Measurements from ENCODE around the gene SLC2A13. TPM values are rescaled to one million over a fixed set of nuclear protein-coding genes. Genes with fewer than 3 reads are reported as not detected.

Gene SLC2A13
- total RNA-seq, 1 experiment from 2014 or later = 12.1 TPM

DNA sequence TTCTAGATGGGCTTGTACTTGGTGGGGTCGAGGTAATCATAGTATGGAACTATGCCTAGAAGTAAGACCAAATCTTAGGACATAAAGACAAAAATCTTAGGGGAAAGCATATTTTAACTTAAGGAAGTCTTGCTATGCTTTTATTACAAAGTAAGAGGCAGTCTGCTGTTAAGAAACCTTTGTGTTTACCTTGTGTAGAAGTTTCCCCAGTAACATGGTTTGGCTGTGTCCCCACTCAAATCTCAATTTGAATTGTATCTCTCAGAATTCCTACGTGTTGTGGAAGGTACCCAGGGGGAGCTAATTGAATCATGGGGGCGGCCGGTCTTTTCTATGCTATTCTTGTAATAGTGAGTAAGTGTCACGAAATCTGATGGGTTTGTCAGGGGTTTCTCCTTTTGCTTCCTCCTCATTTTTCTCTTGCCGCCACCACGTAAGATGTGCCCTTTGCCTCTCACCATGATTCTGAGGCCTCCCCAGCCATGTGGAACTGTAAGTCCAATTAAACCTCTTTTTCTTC lies 323.8 kb downstream of the SLC2A13 start:
- no peak overlapping the region for H3K27ac ChIP-seq (ENCODE audit: low read length)
- H3K4me3 ChIP-seq (ENCODE audit: low read depth in 2 of 2, low read length in 2 of 2) = no peak overlapping the region
- no peak for ATAC-seq
- intact Hi-C loops (cut with micrococcal nuclease; ENCODE audit: unreplicated experiment) (no loop called here), in situ Hi-C loops (cut with HindIII; ENCODE audit: low pct_unique_long_range_greater_than_20kb, low sequenced_read_pairs) (no loop called here)
- ChIA-PET CTCF (no interaction called here), POLR2A (no interaction called here)
- no peaks in the 10 kb centered on the region for H3K27me3 ChIP-seq (ENCODE audit: control insufficient read depth, insufficient read depth, low read length)
- H3K4me1 ChIP-seq (ENCODE audit: control insufficient read depth, insufficient read depth, low read length) = no peaks in the 10 kb centered on the region
- H3K9me3 ChIP-seq (ENCODE audit: control insufficient read depth, insufficient read depth, low read depth, low read length) = no peaks in the 10 kb centered on the region
- DNase-seq (ENCODE audit: low read depth, low spot score) = no peak
- no peaks in the 10 kb centered on the region for H3K36me3 ChIP-seq (ENCODE audit: control insufficient read depth, insufficient read depth, low read length)
- TF ChIP-seq TCF7L2 (IDR thresholded peaks at IDR 0.05; ENCODE audit: low read depth, low read length) (no peak), SIN3A (IDR thresholded peaks at IDR 0.05; ENCODE audit: borderline replicate concordance, insufficient read depth, low read depth, low read length) (no peak), POLR2AphosphoS5 (IDR thresholded peaks at IDR 0.05; ENCODE audit: low read depth, low read length) (no peak)
- TF ChIP-seq, protein P1, sequence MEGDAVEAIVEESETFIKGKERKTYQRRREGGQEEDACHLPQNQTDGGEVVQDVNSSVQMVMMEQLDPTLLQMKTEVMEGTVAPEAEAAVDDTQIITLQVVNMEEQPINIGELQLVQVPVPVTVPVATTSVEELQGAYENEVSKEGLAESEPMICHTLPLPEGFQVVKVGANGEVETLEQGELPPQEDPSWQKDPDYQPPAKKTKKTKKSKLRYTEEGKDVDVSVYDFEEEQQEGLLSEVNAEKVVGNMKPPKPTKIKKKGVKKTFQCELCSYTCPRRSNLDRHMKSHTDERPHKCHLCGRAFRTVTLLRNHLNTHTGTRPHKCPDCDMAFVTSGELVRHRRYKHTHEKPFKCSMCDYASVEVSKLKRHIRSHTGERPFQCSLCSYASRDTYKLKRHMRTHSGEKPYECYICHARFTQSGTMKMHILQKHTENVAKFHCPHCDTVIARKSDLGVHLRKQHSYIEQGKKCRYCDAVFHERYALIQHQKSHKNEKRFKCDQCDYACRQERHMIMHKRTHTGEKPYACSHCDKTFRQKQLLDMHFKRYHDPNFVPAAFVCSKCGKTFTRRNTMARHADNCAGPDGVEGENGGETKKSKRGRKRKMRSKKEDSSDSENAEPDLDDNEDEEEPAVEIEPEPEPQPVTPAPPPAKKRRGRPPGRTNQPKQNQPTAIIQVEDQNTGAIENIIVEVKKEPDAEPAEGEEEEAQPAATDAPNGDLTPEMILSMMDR (IDR thresholded peaks at IDR 0.05) = no peak
- TF ChIP-seq, protein P2, sequence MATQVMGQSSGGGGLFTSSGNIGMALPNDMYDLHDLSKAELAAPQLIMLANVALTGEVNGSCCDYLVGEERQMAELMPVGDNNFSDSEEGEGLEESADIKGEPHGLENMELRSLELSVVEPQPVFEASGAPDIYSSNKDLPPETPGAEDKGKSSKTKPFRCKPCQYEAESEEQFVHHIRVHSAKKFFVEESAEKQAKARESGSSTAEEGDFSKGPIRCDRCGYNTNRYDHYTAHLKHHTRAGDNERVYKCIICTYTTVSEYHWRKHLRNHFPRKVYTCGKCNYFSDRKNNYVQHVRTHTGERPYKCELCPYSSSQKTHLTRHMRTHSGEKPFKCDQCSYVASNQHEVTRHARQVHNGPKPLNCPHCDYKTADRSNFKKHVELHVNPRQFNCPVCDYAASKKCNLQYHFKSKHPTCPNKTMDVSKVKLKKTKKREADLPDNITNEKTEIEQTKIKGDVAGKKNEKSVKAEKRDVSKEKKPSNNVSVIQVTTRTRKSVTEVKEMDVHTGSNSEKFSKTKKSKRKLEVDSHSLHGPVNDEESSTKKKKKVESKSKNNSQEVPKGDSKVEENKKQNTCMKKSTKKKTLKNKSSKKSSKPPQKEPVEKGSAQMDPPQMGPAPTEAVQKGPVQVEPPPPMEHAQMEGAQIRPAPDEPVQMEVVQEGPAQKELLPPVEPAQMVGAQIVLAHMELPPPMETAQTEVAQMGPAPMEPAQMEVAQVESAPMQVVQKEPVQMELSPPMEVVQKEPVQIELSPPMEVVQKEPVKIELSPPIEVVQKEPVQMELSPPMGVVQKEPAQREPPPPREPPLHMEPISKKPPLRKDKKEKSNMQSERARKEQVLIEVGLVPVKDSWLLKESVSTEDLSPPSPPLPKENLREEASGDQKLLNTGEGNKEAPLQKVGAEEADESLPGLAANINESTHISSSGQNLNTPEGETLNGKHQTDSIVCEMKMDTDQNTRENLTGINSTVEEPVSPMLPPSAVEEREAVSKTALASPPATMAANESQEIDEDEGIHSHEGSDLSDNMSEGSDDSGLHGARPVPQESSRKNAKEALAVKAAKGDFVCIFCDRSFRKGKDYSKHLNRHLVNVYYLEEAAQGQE (IDR thresholded peaks at IDR 0.05; ENCODE audit: insufficient read depth in 1 of 2, low read depth in 2 of 2, low read length in 1 of 2) = no peak
- BruUV-seq (replicated peaks) = no TSS peak

DNA sequence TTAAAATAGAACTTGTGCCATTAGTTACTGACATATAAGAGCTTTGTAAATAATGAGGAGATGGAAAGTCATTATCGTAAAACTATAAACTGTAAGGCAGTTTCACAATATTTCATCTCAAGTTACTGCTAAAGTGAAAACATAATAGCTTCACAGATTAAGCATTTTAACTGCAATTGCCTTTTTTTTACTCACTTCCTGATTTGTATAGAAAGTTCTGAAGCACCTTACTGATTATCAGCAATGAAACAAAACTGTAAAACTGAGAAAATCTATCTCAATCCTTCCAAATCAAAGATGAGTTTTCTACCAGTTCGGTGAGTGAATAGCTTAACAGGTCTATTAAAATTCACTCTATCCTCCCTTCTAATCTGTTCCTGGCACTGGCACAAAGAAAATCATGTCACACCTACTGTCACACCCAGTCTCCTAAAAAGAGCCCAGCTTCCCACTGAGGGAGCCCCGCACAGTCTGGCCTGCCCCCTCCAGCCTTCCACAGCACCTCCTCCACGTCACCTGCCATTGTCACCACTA lies 324.9 kb downstream of the SLC2A13 start:
- Histone ChIP-seq H3K36me3 (ENCODE audit: control insufficient read depth, insufficient read depth, low read length) (no peaks in the 10 kb centered on the region), H3K4me3 (ENCODE audit: low read depth in 2 of 2, low read length in 2 of 2) (no peak overlapping the region), H3K9me3 (ENCODE audit: control insufficient read depth, insufficient read depth, low read depth, low read length) (no peaks in the 10 kb centered on the region), H3K27ac (ENCODE audit: low read length) (no peak overlapping the region), H3K4me1 (ENCODE audit: control insufficient read depth, insufficient read depth, low read length) (no peaks in the 10 kb centered on the region), H3K27me3 (ENCODE audit: control insufficient read depth, insufficient read depth, low read length) (no peaks in the 10 kb centered on the region)
- TF ChIP-seq, protein P2 (IDR thresholded peaks at IDR 0.05; ENCODE audit: insufficient read depth in 1 of 2, low read depth in 2 of 2, low read length in 1 of 2) = no peak
- TF ChIP-seq, protein P1 (IDR thresholded peaks at IDR 0.05) = no peak
- TF ChIP-seq TCF7L2 (IDR thresholded peaks at IDR 0.05; ENCODE audit: low read depth, low read length) = no peak
- TF ChIP-seq SIN3A (IDR thresholded peaks at IDR 0.05; ENCODE audit: borderline replicate concordance, insufficient read depth, low read depth, low read length) = no peak
- no peak for TF ChIP-seq POLR2AphosphoS5 (IDR thresholded peaks at IDR 0.05; ENCODE audit: low read depth, low read length)
- POLR2A ChIA-PET = no interaction called here
- in situ Hi-C loops (cut with HindIII; ENCODE audit: low pct_unique_long_range_greater_than_20kb, low sequenced_read_pairs) (no loop called here), intact Hi-C loops (cut with micrococcal nuclease; ENCODE audit: unreplicated experiment) (no loop called here)
- CTCF ChIA-PET = no interaction called here
- ATAC-seq (no peak), DNase-seq (ENCODE audit: low read depth, low spot score) (no peak)
- BruUV-seq (replicated peaks) = no TSS peak
